Stimulated activated CD8-positive, alpha-beta memory T cell treated with anti-CD3 and anti-CD28 coated beads, Interleukin-4, amount 100 ng/mL, for 24 hours (primary cell): ENCODE results near the gene DAB2.

Experiments used
- DNase-seq: peaks from one replicate; pipeline ENCODE4 v3.0.0-alpha.2; 2020; ENCODE audit warnings: low read depth

Gene DAB2

DNA sequence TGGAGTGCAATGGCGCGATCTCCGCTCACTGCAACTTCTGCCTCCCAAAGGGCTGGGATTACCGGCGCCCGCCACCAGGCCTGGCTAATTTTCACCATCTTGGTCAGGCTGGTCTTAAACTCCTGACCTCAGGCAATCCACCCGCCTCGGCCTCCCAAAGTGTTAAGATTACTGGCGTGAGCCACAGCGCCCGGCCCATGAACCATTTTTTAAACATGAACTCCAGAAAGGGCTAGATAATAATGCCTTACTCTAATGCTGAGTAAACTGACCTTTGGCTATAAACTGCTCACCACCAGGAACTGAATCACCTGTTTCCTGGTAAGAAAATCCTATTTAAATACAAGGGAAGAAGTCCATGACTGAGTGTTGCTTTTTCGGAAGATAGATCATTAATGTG, 23.2 kb upstream of the DAB2 start:
- no peak for DNase-seq

GRCh38 chr5:39447059-39447458, 22.3 kb upstream of the DAB2 start:
- no peak for DNase-seq

DNA sequence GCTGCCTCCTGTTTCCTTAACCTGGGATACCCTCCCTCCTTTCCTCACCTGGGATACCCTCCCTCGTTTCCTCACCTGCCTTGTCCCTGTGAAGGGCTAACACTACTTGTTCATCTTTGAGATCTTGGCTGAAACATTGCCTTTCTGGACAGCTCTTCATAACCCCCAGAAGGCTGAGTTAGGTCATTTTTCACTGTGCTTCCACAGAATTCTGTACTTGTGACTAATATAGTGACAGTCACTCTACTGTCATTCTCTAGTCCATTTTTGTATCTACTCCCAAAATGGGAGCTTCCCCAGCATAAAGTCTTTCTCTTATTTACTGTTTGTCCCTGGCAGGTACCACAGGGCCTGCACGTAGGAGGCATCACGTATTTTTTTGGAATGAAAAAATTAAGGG, 21.5 kb upstream of the DAB2 start:
- no peak for DNase-seq

DNA sequence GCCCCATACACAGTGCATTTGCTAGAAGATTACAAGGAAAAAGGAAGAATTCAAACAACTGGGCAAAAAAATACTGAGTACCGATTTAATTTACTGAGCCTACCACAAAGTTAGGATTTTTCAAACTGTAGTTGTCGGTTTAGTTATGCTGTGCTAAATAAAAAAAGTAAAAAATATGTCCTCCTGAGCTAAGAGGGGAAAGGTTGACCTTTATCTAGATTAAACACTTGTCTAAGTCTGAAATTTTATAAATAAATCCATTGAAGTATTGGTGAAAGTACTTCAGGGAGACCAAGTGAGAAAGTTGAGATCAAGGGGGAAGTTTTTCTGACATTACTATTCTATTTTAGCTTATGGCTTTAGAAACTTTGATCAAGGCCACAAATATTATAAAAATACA, 19.1 kb upstream of the DAB2 start:
- no peak for DNase-seq

GRCh38 chr5:39442991-39443390, 18.2 kb upstream of the DAB2 start:
- no peak for DNase-seq

- no peak for DNase-seq
Observed at GRCh38 chr5:39441838-39442237, 17.1 kb upstream of the DAB2 start.

- DNase-seq = no peak
Observed at GRCh38 chr5:39440958-39441624, 16.3 kb upstream of the DAB2 start.

DNA sequence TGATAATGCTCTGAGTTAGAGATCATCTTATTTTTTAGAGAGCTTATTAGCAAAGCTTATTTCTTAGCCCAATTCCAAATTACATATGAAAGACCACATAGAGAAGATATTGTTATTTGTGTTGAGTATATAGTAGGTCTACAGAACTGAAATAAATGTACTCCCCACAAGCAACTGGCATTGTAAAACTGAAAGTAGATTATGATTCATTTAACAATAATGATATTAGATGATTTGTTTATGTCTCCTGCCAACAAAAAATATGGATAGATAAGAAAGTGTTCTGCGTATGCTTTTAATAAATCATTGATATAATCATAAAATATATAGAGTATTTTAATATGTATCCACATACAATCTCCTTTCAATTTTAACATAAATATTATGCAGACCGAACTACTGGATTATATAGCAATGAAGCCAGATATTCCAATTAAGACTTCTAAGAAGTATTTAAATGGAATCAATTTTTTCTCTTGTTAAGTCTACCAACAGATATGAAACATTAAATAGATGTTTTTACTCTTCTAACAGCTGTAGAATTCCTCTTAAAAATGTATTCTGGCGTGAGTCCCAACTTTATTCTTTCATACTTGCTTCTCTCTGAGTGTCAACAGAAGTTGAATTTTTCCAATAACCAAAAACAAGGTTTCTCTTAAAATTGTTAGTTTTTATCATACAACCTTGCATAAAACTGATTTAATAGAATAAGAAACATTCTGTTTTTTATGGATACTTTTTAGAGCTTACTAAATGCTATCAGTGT, 15.6 kb upstream of the DAB2 start:
- no peak for DNase-seq

GRCh38 chr5:39439582-39440162, 14.9 kb upstream of the DAB2 start:
- DNase-seq = no peak

DNA sequence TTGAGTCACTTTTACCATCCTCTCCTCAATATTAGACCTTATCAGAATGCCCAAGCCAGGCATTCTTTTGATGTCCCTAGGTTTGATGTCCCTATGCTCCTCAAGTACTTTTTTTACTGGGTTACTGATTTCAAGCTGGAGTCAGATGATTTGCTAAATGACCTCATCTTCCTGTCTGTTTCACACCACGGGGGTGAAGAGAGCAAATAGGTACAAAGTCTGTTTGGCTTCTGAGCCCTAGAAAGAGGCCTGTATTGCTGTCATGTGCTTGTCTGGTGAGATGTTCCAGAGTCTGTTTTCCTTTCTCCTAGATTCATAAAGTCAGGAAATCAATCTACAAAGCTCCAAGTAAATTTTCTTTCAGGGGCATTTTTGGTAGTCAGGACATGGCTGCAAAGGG, 12.7 kb upstream of the DAB2 start:
- no peak for DNase-seq

DNA sequence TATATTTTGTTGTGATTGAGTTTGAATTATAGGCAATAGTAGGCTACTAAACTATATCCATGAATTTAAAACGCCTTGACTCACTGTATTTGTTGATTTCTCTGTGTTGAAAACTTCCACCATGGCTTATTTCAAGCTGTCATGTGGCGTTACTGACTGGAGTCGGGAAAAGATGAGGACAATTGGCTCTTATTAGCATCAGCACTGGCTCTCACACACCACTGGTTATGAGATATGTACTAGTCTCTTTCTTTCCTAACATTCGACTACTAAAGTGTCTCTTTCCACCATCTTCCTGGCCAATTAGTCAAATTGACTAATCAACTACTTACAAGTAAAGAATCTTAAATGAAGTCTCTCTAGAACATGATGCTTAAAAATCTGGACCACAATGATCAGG, 9.1 kb upstream of the DAB2 start:
- no peak for DNase-seq

- no peak for DNase-seq
Observed at GRCh38 chr5:39432696-39433530, 8.1 kb upstream of the DAB2 start.

- no peak for DNase-seq
Observed at GRCh38 chr5:39430461-39430860, 5.7 kb upstream of the DAB2 start.

- DNase-seq = no peak
Observed at GRCh38 chr5:39428640-39429039, 3.9 kb upstream of the DAB2 start.

DNA sequence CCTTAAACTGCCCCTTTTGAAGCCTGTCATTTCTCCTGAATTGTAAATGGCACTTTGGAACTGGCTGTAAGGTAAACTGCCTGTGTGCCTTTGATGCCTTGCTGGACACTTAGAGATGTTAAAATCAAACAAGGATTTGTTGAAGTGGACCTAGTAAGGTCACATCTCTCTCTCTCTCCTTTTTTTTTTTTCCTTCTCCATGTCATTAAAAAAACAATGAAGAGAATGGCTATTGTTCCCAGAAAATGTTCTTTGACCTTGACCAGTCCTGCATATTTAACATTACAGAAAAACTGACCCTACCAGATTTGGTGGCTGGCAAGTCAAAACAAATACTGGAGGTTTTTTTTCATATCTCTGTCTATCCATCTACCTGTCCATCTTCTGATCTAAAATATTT, 2.9 kb upstream of the DAB2 start:
- DNase-seq = no peak

GRCh38 chr5:39427229-39427628, 2.4 kb upstream of the DAB2 start:
- DNase-seq = no peak

DNA sequence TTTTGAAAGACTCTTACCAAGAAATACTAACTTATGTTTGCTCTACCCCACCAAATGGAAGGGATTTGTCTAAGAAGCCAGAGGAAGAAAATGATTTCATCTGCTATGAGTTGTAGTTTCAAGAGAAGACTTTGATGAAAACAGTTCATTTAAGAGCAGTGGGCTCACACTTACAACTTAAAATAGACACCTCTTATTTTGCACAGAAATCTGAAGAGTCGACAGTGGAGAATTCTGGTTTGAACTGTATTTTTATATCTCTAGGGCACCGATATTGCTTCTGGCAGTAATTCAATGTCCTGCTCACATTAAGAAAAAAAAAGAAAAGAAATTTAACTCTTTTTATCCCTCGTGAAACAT, 1.9 kb upstream of the DAB2 start:
- DNase-seq = no peak

DNA sequence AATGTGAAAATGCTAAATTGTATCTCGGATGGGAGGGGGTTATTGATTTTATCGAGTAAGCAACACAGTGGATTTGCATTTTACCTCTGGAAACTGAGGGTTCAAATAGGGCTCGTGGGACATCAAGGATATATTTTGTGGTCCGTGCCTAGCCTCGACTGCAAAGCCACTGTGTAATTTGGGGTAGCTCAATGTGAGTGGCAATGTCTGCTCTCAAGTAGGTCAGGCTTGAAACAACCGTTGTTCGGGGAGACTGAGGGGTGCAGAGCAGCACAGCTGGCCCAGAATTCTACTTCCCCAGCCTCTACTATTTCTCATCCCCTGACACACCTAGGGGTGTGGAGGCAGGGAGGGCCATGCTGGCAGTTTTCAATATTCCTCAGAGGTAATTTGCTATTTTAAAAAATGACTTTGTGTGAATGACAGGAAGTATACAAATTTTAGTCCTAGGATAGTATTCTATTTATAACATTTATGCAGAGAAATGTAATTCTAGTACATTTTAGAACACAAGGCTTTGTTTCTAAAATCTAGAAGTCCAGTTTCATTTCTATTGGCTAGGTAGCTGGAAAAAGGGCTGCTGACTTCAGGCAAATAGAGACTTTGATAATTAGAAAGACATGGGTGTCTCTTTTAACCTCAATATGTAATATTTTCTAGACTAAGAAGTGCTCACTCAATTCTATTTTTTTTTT, 1.4 kb upstream of the DAB2 start:
- no peak for DNase-seq

GRCh38 chr5:39423331-39423751, 1.4 kb downstream of the DAB2 start:
- DNase-seq = no peak

- DNase-seq = no peak
Observed at GRCh38 chr5:39422728-39423285, 2.0 kb downstream of the DAB2 start.

- DNase-seq = no peak
Observed at GRCh38 chr5:39422036-39422606, 2.7 kb downstream of the DAB2 start.
